ENCODE results near the gene ACTL9.

DNA sequence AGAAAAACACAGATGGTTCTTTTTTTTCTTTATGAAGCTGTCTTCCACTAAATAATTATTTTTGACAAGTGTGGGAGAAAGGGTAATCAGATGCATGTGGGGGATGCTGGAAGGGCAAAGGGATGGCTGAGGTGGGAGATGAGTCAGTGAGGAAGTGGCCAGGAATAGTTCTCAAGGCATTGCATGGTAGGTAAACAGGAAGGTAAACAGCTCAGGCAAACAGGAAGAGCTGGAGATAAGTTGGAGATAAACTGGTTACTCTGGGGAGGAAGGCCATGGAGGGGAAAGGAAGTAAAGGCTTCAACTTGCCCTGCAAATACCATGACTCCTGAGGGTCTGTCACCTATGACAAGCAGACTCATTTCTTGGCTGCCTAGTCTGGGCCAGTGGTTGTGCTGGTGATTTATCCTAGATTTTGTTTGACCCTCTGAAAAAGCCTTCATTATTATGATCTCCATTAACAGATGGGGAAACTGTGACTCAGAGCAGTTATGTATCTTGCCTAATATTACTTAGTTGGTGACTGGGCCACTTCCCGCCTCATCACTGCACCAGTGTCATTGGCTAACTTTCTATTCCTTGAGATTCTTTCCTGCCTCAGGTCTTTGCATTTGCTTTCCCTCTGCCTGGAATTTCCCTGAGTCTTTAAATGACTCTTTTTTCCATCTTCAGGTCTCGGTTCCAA lies 17.1 kb downstream of the ACTL9 start:
- TF ChIP-seq, protein P1, sequence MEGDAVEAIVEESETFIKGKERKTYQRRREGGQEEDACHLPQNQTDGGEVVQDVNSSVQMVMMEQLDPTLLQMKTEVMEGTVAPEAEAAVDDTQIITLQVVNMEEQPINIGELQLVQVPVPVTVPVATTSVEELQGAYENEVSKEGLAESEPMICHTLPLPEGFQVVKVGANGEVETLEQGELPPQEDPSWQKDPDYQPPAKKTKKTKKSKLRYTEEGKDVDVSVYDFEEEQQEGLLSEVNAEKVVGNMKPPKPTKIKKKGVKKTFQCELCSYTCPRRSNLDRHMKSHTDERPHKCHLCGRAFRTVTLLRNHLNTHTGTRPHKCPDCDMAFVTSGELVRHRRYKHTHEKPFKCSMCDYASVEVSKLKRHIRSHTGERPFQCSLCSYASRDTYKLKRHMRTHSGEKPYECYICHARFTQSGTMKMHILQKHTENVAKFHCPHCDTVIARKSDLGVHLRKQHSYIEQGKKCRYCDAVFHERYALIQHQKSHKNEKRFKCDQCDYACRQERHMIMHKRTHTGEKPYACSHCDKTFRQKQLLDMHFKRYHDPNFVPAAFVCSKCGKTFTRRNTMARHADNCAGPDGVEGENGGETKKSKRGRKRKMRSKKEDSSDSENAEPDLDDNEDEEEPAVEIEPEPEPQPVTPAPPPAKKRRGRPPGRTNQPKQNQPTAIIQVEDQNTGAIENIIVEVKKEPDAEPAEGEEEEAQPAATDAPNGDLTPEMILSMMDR (IDR thresholded peaks at IDR 0.05): no peak
- TF ChIP-seq POLR2A (IDR thresholded peaks at IDR 0.05): no peak
